Measurements from ENCODE around the gene NECAB3. TPM values are rescaled to one million over a fixed set of nuclear protein-coding genes. Genes with fewer than 3 reads are reported as not detected.

NECAB3 gene
- total and polyA plus RNA-seq, 2 of the 13 experiments (the other 11 are each of a cell fraction or from before 2014, with no cell fraction given): 61.5 to 65.5 TPM

DNA sequence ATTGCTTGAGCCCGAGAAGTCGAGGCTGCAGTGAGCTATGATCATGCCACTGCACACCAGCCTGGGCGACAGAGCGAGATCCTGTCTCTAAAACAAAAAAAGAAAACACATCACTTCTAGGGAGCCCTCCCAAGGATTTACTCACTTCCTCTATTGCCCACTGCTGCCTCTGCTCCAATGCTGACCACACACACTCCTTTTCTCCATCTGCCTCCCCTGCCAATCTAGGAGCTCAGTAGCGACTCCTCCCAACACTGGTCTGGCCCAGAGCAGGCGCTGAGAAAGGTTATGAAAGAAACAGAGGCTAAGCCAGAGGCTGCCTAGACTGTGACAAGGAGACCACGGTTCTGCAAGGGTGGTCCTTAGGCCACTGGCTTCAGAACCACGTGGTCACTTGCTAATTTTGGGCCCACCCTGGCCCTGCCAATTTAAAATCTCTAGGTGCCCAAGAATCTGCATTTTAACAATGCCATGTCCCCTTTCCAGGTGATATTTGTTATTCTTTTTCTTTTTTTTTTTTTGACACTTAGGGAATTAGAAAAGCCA is 13.2 kb upstream of the NECAB3 start:
- H3K9me3 ChIP-seq (ENCODE audit: low read length): no peaks in the 10 kb centered on the region
- H3K27ac ChIP-seq (ENCODE audit: extremely low read length, insufficient read depth, low read length): no peak overlapping the region
- no peak overlapping the region for H2AFZ ChIP-seq (ENCODE audit: low read length)
- CTCF ChIA-PET (ENCODE audit: low intra/inter-chr PET ratio, low total read pairs): no interaction called here
- no peaks in the 10 kb centered on the region for H4K20me1 ChIP-seq (ENCODE audit: insufficient read depth, low read length)
- H3K4me2 ChIP-seq (ENCODE audit: low read depth, low read length): peak overlapping the region; percentile 37
- in situ Hi-C loops (cut with HindIII; ENCODE audit: extremely low pct_ligation_motif_present, low pct_unique_long_range_greater_than_20kb) (no loop called here), intact Hi-C loops (cut with micrococcal nuclease; ENCODE audit: unreplicated experiment) (loop anchor here (2.0 to 5.0 kb wide), 3 partner anchors 15 to 125 kb away; partner anchors contain the start of gene CHMP4B)
- H3K27me3 ChIP-seq (ENCODE audit: control insufficient read depth in 1 of 2, insufficient read depth in 2 of 2, low read length in 2 of 2): no peaks in the 10 kb centered on the region
- peaks cover 70% of the 10 kb centered on the region for H3K4me1 ChIP-seq (ENCODE audit: insufficient read depth, low read length)
- POLR2A ChIA-PET: interaction anchor here (0.7 to 1.2 kb wide), 4 partner anchors 13 to 425 kb away, joined by 3 to 4 read pairs (median 3); partner anchors contain the start of gene EIF2S2
- TF ChIP-seq ZNF614 (CRISPR knock-in tag; IDR thresholded peaks at IDR 0.05; ENCODE audit: borderline replicate concordance) (0 out of 2 replicates have a peak, but pooled peaks have one; percentile 18), ZFP36L1 (CRISPR knock-in tag; IDR thresholded peaks at IDR 0.05) (no peak), ZMYM3 (CRISPR knock-in tag; IDR thresholded peaks at IDR 0.05) (peak; percentile 22; the same call in 1 of the 2 replicates), THYN1 (CRISPR knock-in tag; IDR thresholded peaks at IDR 0.05; ENCODE audit: borderline replicate concordance, low read depth) (no peak), GABPB1 (CRISPR knock-in tag; IDR thresholded peaks at IDR 0.05) (0 out of 2 replicates have a peak, but pooled peaks have one; percentile 26), FOXO1 (CRISPR knock-in tag; IDR thresholded peaks at IDR 0.05) (no peak), ZMYM2 (CRISPR knock-in tag; IDR thresholded peaks at IDR 0.05) (peak; percentile 30; the same call in 1 of the 2 replicates), NAIF1 (CRISPR knock-in tag; IDR thresholded peaks at IDR 0.05; ENCODE audit: borderline replicate concordance) (no peak), ELF1 (CRISPR knock-in tag; IDR thresholded peaks at IDR 0.05) (0 out of 2 replicates have a peak, but pooled peaks have one; percentile 8), ETV6 (CRISPR knock-in tag; conservative IDR thresholded peaks at IDR 0.05) (0 out of 2 replicates have a peak, but pooled peaks have one; percentile 38), KDM2A (CRISPR knock-in tag; IDR thresholded peaks at IDR 0.05; ENCODE audit: borderline replicate concordance, low read depth) (0 out of 2 replicates have a peak, but pooled peaks have one; percentile 22), EP300 (IDR thresholded peaks at IDR 0.05; ENCODE audit: low read depth in 2 of 2, low read length in 2 of 2) (no peak), EP300 (CRISPR knock-in tag; IDR thresholded peaks at IDR 0.05; ENCODE audit: borderline replicate concordance) (0 out of 2 replicates have a peak, but pooled peaks have one; percentile 16), ATF7 (IDR thresholded peaks at IDR 0.05) (no peak), ATF7 (CRISPR knock-in tag; IDR thresholded peaks at IDR 0.05) (no peak), NFYB (CRISPR knock-in tag; IDR thresholded peaks at IDR 0.05) (no peak), NPAS2 (CRISPR knock-in tag; IDR thresholded peaks at IDR 0.05; ENCODE audit: borderline replicate concordance) (no peak), ETV5 (CRISPR knock-in tag; IDR thresholded peaks at IDR 0.05; ENCODE audit: borderline replicate concordance) (0 out of 2 replicates have a peak, but pooled peaks have one; percentile 18), ZNF263 (CRISPR knock-in tag; IDR thresholded peaks at IDR 0.05) (peak; percentile 69), ZNF331 (CRISPR knock-in tag; IDR thresholded peaks at IDR 0.05) (peak; percentile 8; the same call in 1 of the 2 replicates), ZNF552 (CRISPR knock-in tag; IDR thresholded peaks at IDR 0.05; ENCODE audit: borderline replicate concordance) (no peak)
- TF ChIP-seq, protein P1, sequence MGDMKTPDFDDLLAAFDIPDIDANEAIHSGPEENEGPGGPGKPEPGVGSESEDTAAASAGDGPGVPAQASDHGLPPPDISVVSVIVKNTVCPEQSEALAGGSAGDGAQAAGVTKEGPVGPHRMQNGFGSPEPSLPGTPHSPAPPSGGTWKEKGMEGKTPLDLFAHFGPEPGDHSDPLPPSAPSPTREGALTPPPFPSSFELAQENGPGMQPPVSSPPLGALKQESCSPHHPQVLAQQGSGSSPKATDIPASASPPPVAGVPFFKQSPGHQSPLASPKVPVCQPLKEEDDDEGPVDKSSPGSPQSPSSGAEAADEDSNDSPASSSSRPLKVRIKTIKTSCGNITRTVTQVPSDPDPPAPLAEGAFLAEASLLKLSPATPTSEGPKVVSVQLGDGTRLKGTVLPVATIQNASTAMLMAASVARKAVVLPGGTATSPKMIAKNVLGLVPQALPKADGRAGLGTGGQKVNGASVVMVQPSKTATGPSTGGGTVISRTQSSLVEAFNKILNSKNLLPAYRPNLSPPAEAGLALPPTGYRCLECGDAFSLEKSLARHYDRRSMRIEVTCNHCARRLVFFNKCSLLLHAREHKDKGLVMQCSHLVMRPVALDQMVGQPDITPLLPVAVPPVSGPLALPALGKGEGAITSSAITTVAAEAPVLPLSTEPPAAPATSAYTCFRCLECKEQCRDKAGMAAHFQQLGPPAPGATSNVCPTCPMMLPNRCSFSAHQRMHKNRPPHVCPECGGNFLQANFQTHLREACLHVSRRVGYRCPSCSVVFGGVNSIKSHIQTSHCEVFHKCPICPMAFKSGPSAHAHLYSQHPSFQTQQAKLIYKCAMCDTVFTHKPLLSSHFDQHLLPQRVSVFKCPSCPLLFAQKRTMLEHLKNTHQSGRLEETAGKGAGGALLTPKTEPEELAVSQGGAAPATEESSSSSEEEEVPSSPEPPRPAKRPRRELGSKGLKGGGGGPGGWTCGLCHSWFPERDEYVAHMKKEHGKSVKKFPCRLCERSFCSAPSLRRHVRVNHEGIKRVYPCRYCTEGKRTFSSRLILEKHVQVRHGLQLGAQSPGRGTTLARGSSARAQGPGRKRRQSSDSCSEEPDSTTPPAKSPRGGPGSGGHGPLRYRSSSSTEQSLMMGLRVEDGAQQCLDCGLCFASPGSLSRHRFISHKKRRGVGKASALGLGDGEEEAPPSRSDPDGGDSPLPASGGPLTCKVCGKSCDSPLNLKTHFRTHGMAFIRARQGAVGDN (CRISPR knock-in tag; IDR thresholded peaks at IDR 0.05): no peak
- no peak overlapping the region for H3K4me3 ChIP-seq (replicated peaks in 1 of 3; ENCODE audit: insufficient read depth in 1 of 3, low read depth in 2 of 3, low read length in 3 of 3)
- no peaks in the 10 kb centered on the region for H3K36me3 ChIP-seq (replicated peaks in 1 of 2; ENCODE audit: control insufficient read depth in 1 of 2, insufficient read depth in 2 of 2, low read length in 2 of 2)
- H3K9ac ChIP-seq (ENCODE audit: insufficient read depth, low read depth, low read length): no peak overlapping the region
- WGBS (ENCODE audit: low lambda C conversion rate): 55% methylated on average over 8 of the region's 8 CpGs
- FAIRE-seq (no peak), DNase-seq (ENCODE audit: low spot score) (no peak), ATAC-seq (no peak)
- no TSS peak for BruUV-seq (replicated peaks)
- peaks cover 18% of the 10 kb centered on the region for H3K79me2 ChIP-seq (ENCODE audit: insufficient read depth, low read length)
